Heart left ventricle (tissue), 16 donors: ENCODE data around the gene LAMP5. TPM values are rescaled to one million over a fixed set of nuclear protein-coding genes. Genes with fewer than 3 reads are reported as not detected.

Experiments used
- ATAC-seq, 4 donors: fragments of 200-7000 bp; cut with Tn5 transposase; one replicate each; pipeline ENCODE4 v1.9.1; 2020 to 2022; ENCODE audit warnings: moderate library complexity in 4 of 4, mild to moderate bottlenecking in 3 of 4, moderate number of reproducible peaks in 1 of 4
- DNase-seq, 5 donors: peaks; one replicate each; pipeline ENCODE4 v3.0.0-alpha.2; 2020
- H3K27ac ChIP-seq, 12 donors: fragments of 200-600 bp; sonication (generic) in 4 of 12; one replicate each; pipeline versions ENCODE4 v1.5.0 to v1.8.0; 2016 to 2022; ENCODE audit warnings: mild to moderate bottlenecking in 2 of 12
- H3K27me3 ChIP-seq, 9 donors: fragments of 200-600 bp; sonication (generic) in 2 of 9; one replicate each; pipeline versions ENCODE4 v1.5.1 to v1.8.0; 2016 to 2022; ENCODE audit warnings: mild to moderate bottlenecking in 3 of 9
- H3K36me3 ChIP-seq, 9 donors: fragments of 200-600 bp; sonication (generic) in 2 of 9; one replicate each; pipeline versions ENCODE4 v1.5.0 to v1.8.0; 2018 to 2022; ENCODE audit warnings: mild to moderate bottlenecking in 2 of 9
- H3K4me1 ChIP-seq, 12 donors: fragments of 200-600 bp; sonication (generic) in 4 of 12; one replicate each; pipeline versions ENCODE4 v1.5.0 to v1.8.0; 2016 to 2022; ENCODE audit warnings: mild to moderate bottlenecking in 3 of 12
- H3K4me3 ChIP-seq, 12 donors: fragments of 200-600 bp; sonication (generic) in 4 of 12; one replicate each; pipeline versions ENCODE4 v1.5.0 to v1.8.0; 2017 to 2022; ENCODE audit warnings: mild to moderate bottlenecking in 9 of 12, moderate library complexity in 4 of 12
- H3K9me3 ChIP-seq, 12 donors: fragments of 200-600 bp; sonication (generic) in 4 of 12; one replicate each; pipeline versions ENCODE4 v1.5.0 to v1.8.0; 2016 to 2022; ENCODE audit warnings: mild to moderate bottlenecking in 1 of 12
- CTCF ChIP-seq, 12 donors: fragments of 200-600 bp; sonication (generic) in 4 of 12; IDR thresholded peaks; one replicate each; pipeline versions ENCODE4 v1.5.0 to v1.8.0; 2018 to 2022; ENCODE audit warnings: antibody characterized with exemption in 12 of 12, mild to moderate bottlenecking in 5 of 12
- POLR2A ChIP-seq, 2 donors: fragments of 450-650 bp; IDR thresholded peaks; one replicate each; pipeline ENCODE4 v1.6.1; 2017; ENCODE audit warnings: antibody characterized with exemption in 2 of 2, mild to moderate bottlenecking in 2 of 2, moderate library complexity in 2 of 2
- WGBS, 4 donors: extraction: QIAGEN DNeasy Blood & Tissue Kit in 2 of 4; methylation state at CpG; one replicate each; pipeline versions ENCODE4 v1.1.5 to v1.1.7; 2013 to 2018; 5-methylcytosine and 5-hydroxymethylcytosine counted together
- intact Hi-C, 10 donors: fragments of 100-400 bp; cut with DNase I; formaldehyde crosslinking; loops; one replicate each; pipeline versions ENCODE4 v1.11.1 to v1.14.2; 2022
- polyA plus RNA-seq, 2 donors: library from polyadenylated mRNA; stranded (reverse); fragments of 200-250 nt; gene quantifications; one replicate each; pipeline ENCODE4 v1.2.3, GENCODE V29; 2013
- total RNA-seq, 9 donors: library from RNA; depleted of rRNA in 2 of 9; stranded (reverse); fragments of >200 nt in 2 of 9; fragmentation: NEBNext Ultra II Directional in 3 of 9; extraction: Animal tissue kit (Norgen Biotek cat#: 25700) in 3 of 9; gene quantifications; one replicate each; pipeline versions ENCODE4 v1.1.0 to v1.2.4, GENCODE V29; 2016 to 2023
- donor health status: ischemic (EF 13 %, LVEDD 7.1; RV severe dilation, severe dysfunction).
- donor health status: healthy with polysubstance abuse.
- donor health status: DM: no; HTN: yes; CAD: no.
- donor health status: DM: no; HTN: no; CAD: no.
- donor health status: ischemic (EF 25% LVEDD 6.9; RV normal size, moderate dysfunction).
- donor health status: ischemic (EF 25% LVEDD 5.7; RV mildly dilated, moderate dysfunction).
- donor health status: healthy.
- donor health status: DM: yes; HTN: yes; CAD: no.
- donor health status: ischemic (EF 35%, LVEDD 5.7; RV mildly dilated, moderate dysfunction).
- donor health status: nonischemic (EF 11% LVEDD 7.7; RV severe dilation, severe dysfunction).
- donor health status: DM: yes; HTN: yes; CAD: no.
- donor health status: PGD.
- donor health status: ischemic (EF 29% LVEDD 5.4; RV normal size, mild dysfunction).
- donor health status: nonischemic (EF 23%, LVEDD 6.1; RV moderate dilation, normal function).

LAMP5 gene
- total and polyA plus RNA-seq, 11 donors, result 0.04 to 0.42 (median 0.30) TPM; not detected in 7

GRCh38 chr20:9480066-9480465, 34.3 kb upstream of the LAMP5 start:
- H3K27ac ChIP-seq, result no peak overlapping the region
- H3K27me3 ChIP-seq, result no peaks in the 10 kb centered on the region
- H3K9me3 ChIP-seq, result no peaks in the 10 kb centered on the region
- 91 to 92% (median 92%) methylated on average over 4 of the region's 4 CpGs for WGBS, 4 donors
- no peak overlapping the region for H3K4me3 ChIP-seq
- TF ChIP-seq POLR2A (IDR thresholded peaks at IDR 0.05), result no peak
- no peak for TF ChIP-seq CTCF (IDR thresholded peaks at IDR 0.05)
- no peak for DNase-seq
- intact Hi-C loops, result loop anchor here in 1 of 10 donors (2.0 kb wide), 1 partner anchor 77 kb away; no protein-coding TSS in a partner anchor
- ATAC-seq, result no peak
- peaks cover 0 to 53% (median 7%) of the 10 kb centered on the region in 9 donors for H3K36me3 ChIP-seq
- peaks cover 0 to 20% (median 0%) of the 10 kb centered on the region in 12 donors for H3K4me1 ChIP-seq

- no peak for DNase-seq
- TF ChIP-seq CTCF (IDR thresholded peaks at IDR 0.05) (no peak), POLR2A (IDR thresholded peaks at IDR 0.05) (no peak)
- H3K36me3 ChIP-seq, result peaks cover 0 to 32% (median 7%) of the 10 kb centered on the region in 9 donors
Measured at GRCh38 chr20:9482180-9482579, 32.2 kb upstream of the LAMP5 start.

GRCh38 chr20:9483131-9483530, 31.3 kb upstream of the LAMP5 start:
- peaks cover 0 to 27% (median 0%) of the 10 kb centered on the region in 12 donors for H3K4me1 ChIP-seq
- intact Hi-C loops, result no loop called here
- H3K27me3 ChIP-seq, result no peaks in the 10 kb centered on the region
- WGBS, 4 donors, result 69 to 82% (median 76%) methylated on average over 2 of the region's 2 CpGs
- DNase-seq (no peak), ATAC-seq (no peak)
- TF ChIP-seq POLR2A (IDR thresholded peaks at IDR 0.05) (no peak), CTCF (IDR thresholded peaks at IDR 0.05) (no peak)
- H3K27ac ChIP-seq, result no peak overlapping the region
- no peak overlapping the region for H3K4me3 ChIP-seq
- H3K36me3 ChIP-seq, result peaks cover 0 to 23% (median 7%) of the 10 kb centered on the region in 9 donors
- H3K9me3 ChIP-seq, result no peaks in the 10 kb centered on the region

More at GRCh38 chr20:9482180-9482579, 32.2 kb upstream of the LAMP5 start:
- H3K27me3 ChIP-seq, result no peaks in the 10 kb centered on the region
- peaks cover 0 to 27% (median 0%) of the 10 kb centered on the region in 12 donors for H3K4me1 ChIP-seq
- no peak for ATAC-seq
- no peak overlapping the region for H3K4me3 ChIP-seq
- H3K9me3 ChIP-seq, result no peaks in the 10 kb centered on the region
- peak overlapping the region in 1 of 12 donors; percentile 65 for H3K27ac ChIP-seq
- 82 to 96% (median 91%) methylated on average over 3 of the region's 3 CpGs for WGBS, 4 donors
- intact Hi-C loops, result no loop called here

DNA sequence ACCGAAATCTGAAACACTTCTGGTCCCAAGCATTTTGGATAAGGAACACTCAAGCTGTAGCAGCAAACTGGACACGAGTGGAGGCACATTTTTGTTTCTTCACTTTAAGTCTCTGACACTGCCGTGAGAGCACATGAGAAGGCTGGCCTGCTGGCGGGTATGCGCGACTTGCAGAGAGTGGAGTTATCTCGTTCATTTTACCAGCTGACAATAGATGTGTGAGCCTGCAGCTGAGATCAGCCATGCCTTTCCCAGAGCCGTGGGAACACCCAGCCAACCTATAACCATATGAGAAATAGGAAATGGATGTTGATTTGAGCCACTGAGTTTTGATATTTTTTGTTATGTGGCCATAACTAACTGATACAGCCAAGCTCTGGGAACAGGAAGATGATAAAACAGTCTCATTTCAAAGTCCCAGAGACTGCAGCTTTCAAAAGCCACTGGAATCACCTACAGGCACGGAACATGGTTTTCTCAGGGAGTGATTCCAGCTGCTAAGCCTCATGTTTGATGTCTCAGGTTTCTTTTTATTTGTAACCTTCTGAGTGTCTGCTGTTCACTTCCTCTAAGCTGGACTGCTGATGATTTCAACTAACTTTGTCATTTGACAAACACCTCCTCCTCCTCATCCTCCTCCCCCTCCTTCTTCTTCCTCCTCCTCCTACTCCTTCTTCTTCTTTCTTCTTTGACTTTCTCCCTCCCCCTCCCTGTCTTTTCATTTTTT, 28.6 kb upstream of the LAMP5 start:
- Histone ChIP-seq H3K4me1 (peaks cover 0 to 27% (median 0%) of the 10 kb centered on the region in 12 donors), H3K27ac (no peak overlapping the region), H3K9me3 (no peaks in the 10 kb centered on the region), H3K27me3 (no peaks in the 10 kb centered on the region), H3K36me3 (no peaks in the 10 kb centered on the region), H3K4me3 (no peak overlapping the region)
- no peak for TF ChIP-seq POLR2A (IDR thresholded peaks at IDR 0.05)
- no peak for TF ChIP-seq CTCF (IDR thresholded peaks at IDR 0.05)
- ATAC-seq, result peak in 2 of 4 donors; percentile 50 to 52
- intact Hi-C loops, result no loop called here
- 58 to 71% (median 63%) methylated on average over 9 of the region's 9 CpGs for WGBS, 4 donors
- DNase-seq, result no peak
